ENCODE results near the gene ROR1.

The ROR1 gene

DNA sequence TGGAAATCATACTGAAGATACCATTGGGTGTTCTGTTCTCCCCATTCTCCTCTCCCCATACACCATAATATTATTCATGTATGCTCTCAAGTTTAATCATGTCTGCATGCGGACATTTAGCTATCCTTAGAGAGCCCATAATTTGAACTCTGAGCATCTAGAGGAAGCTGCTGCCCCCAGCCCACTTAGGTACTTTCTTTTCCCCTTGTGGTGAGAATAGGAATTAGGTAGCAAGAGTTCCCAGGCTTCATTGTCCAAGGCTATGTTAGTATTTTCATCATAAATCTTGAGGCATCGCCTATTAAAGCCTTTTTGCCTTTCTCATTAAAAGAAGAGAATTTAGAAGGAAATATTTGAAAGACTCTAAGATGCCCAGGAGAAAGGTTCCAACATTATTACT lies 96.3 kb downstream of the ROR1 start:
- Histone ChIP-seq H3K9ac (ENCODE audit: low read length) (no peak overlapping the region), H3K79me2 (ENCODE audit: low read length) (no peaks in the 10 kb centered on the region), H3K27ac (ENCODE audit: low read length) (no peak overlapping the region)

DNA sequence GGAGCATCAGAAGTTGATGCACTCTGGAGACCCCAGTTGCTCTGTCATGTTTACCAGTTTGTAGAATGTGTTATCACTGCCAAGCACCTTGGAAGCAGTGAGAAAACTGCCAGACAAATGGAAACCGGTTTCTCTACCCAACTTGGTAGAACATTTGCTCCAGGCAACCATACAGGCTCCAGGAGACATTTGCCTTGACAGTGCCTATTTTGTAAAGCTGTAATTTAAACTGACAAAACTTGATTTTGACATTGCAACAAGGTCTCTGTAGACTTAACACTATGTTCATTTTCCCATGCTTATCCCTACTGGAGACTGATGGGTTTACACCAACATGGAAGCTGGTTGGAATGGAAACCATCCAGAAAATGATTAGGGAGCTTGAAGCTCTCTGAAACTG lies 97.6 kb downstream of the ROR1 start:
- no peak overlapping the region for H2AFZ ChIP-seq (ENCODE audit: low read length)
- no peak for DNase-seq
- no peaks in the 10 kb centered on the region for H3K4me1 ChIP-seq (ENCODE audit: low read length)
- no peaks in the 10 kb centered on the region for H3K27me3 ChIP-seq (replicated peaks; ENCODE audit: insufficient read depth, low read length)
- TF ChIP-seq EZH2 (optimal IDR thresholded peaks at IDR 0.05; ENCODE audit: low read depth, low read length) (no peak), EZH2phosphoT487 (IDR thresholded peaks at IDR 0.05; ENCODE audit: low read length) (no peak)
- TF ChIP-seq, protein P1, sequence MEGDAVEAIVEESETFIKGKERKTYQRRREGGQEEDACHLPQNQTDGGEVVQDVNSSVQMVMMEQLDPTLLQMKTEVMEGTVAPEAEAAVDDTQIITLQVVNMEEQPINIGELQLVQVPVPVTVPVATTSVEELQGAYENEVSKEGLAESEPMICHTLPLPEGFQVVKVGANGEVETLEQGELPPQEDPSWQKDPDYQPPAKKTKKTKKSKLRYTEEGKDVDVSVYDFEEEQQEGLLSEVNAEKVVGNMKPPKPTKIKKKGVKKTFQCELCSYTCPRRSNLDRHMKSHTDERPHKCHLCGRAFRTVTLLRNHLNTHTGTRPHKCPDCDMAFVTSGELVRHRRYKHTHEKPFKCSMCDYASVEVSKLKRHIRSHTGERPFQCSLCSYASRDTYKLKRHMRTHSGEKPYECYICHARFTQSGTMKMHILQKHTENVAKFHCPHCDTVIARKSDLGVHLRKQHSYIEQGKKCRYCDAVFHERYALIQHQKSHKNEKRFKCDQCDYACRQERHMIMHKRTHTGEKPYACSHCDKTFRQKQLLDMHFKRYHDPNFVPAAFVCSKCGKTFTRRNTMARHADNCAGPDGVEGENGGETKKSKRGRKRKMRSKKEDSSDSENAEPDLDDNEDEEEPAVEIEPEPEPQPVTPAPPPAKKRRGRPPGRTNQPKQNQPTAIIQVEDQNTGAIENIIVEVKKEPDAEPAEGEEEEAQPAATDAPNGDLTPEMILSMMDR (IDR thresholded peaks at IDR 0.05; ENCODE audit: low read length), result no peak
- no peak overlapping the region for H3K9ac ChIP-seq (ENCODE audit: low read length)
- H3K4me3 ChIP-seq (ENCODE audit: low read length), result no peak overlapping the region
- no peak overlapping the region for H3K4me2 ChIP-seq (ENCODE audit: low read depth, low read length)
- H3K9me2 ChIP-seq (replicated peaks; ENCODE audit: insufficient read depth, low read length), result no peaks in the 10 kb centered on the region
- H3K27ac ChIP-seq (ENCODE audit: low read length), result no peak overlapping the region
- no peaks in the 10 kb centered on the region for H3K79me2 ChIP-seq (ENCODE audit: low read length)
- no peaks in the 10 kb centered on the region for H3K9me3 ChIP-seq (replicated peaks; ENCODE audit: insufficient read depth, low read length)
- no peaks in the 10 kb centered on the region for H3F3A ChIP-seq (ENCODE audit: insufficient read depth, low read length)
- no peaks in the 10 kb centered on the region for H4K20me1 ChIP-seq (ENCODE audit: insufficient read depth, low read length)
- no peaks in the 10 kb centered on the region for H3K36me3 ChIP-seq (replicated peaks; ENCODE audit: insufficient read depth, low read length)

More for the DNA sequence above, 96.3 kb downstream of the ROR1 start:
- Histone ChIP-seq H3K9me2 (replicated peaks; ENCODE audit: insufficient read depth, low read length) (no peaks in the 10 kb centered on the region), H3K9me3 (replicated peaks; ENCODE audit: insufficient read depth, low read length) (no peaks in the 10 kb centered on the region), H2AFZ (ENCODE audit: low read length) (no peak overlapping the region), H3K36me3 (replicated peaks; ENCODE audit: insufficient read depth, low read length) (no peaks in the 10 kb centered on the region), H4K20me1 (ENCODE audit: insufficient read depth, low read length) (no peaks in the 10 kb centered on the region), H3K4me2 (ENCODE audit: low read depth, low read length) (no peak overlapping the region), H3K4me3 (ENCODE audit: low read length) (no peak overlapping the region), H3K27me3 (replicated peaks; ENCODE audit: insufficient read depth, low read length) (no peaks in the 10 kb centered on the region), H3K4me1 (ENCODE audit: low read length) (no peaks in the 10 kb centered on the region), H3F3A (ENCODE audit: insufficient read depth, low read length) (no peaks in the 10 kb centered on the region)
- TF ChIP-seq EZH2phosphoT487 (IDR thresholded peaks at IDR 0.05; ENCODE audit: low read length), result no peak
- no peak for TF ChIP-seq EZH2 (optimal IDR thresholded peaks at IDR 0.05; ENCODE audit: low read depth, low read length)
- TF ChIP-seq, protein P1 (IDR thresholded peaks at IDR 0.05; ENCODE audit: low read length), result no peak
- DNase-seq, result no peak

DNA sequence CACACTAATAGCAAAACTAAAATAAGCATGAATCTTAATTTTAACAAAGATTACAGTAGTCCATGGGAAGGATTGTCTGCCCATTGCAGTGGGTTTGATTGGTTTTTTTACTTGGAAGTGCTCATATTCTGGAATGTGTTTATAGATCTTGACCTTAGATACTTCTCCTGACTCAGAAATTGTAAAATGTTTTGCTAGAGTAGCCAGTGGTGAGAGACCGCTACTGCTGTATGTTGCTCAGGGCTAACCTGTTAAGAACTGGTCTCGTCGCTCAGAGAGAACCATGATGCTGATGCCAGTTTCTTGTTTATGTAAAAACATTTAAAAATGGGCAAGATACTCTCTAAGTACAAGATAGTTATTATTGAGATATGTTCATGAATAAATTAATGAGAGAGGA lies 99.9 kb downstream of the ROR1 start:
- Histone ChIP-seq H3K36me3 (replicated peaks; ENCODE audit: insufficient read depth, low read length) (no peaks in the 10 kb centered on the region), H3K4me3 (ENCODE audit: low read length) (no peak overlapping the region), H3K4me1 (ENCODE audit: low read length) (no peaks in the 10 kb centered on the region), H3K9me3 (replicated peaks; ENCODE audit: insufficient read depth, low read length) (no peaks in the 10 kb centered on the region), H3K9me2 (replicated peaks; ENCODE audit: insufficient read depth, low read length) (no peaks in the 10 kb centered on the region), H2AFZ (ENCODE audit: low read length) (no peak overlapping the region), H3K27ac (ENCODE audit: low read length) (no peak overlapping the region), H3K4me2 (ENCODE audit: low read depth, low read length) (no peak overlapping the region), H4K20me1 (ENCODE audit: insufficient read depth, low read length) (no peaks in the 10 kb centered on the region), H3F3A (ENCODE audit: insufficient read depth, low read length) (no peaks in the 10 kb centered on the region), H3K79me2 (ENCODE audit: low read length) (no peaks in the 10 kb centered on the region), H3K27me3 (replicated peaks; ENCODE audit: insufficient read depth, low read length) (no peaks in the 10 kb centered on the region), H3K9ac (ENCODE audit: low read length) (no peak overlapping the region)
- no peak for DNase-seq
- TF ChIP-seq EZH2phosphoT487 (IDR thresholded peaks at IDR 0.05; ENCODE audit: low read length) (no peak), EZH2 (optimal IDR thresholded peaks at IDR 0.05; ENCODE audit: low read depth, low read length) (no peak)
- TF ChIP-seq, protein P1 (IDR thresholded peaks at IDR 0.05; ENCODE audit: low read length), result no peak
